Tibial nerve (tissue), 3 donors: ENCODE results near the gene DSC3.

Experiments
- CTCF ChIP-seq, 5 experiments: fragments of 200-600 bp in 3 of 5; fragments of 450-650 bp in 2 of 5; sonication (generic) in 3 of 5; IDR thresholded peaks; one replicate each; pipeline ENCODE4 v1.5.1; 2016 to 2019; ENCODE audit warnings: antibody characterized with exemption in 5 of 5, mild to moderate bottlenecking in 3 of 5, moderate library complexity in 2 of 5
- POLR2A ChIP-seq, 2 donors: fragments of 450-650 bp; IDR thresholded peaks; one replicate each; pipeline ENCODE4 v1.6.1; 2017; ENCODE audit warnings: antibody characterized with exemption in 2 of 2, mild to moderate bottlenecking in 2 of 2, moderate library complexity in 2 of 2

- TF ChIP-seq POLR2A (IDR thresholded peaks at IDR 0.05), result no peak
- TF ChIP-seq CTCF (IDR thresholded peaks at IDR 0.05), result no peak
These were observed 1.2 kb upstream of the DSC3 start for GRCh38 chr18:31043709-31044108.
